ENCODE results near the gene PTPN1. TPM values are rescaled to one million over a fixed set of nuclear protein-coding genes. Genes with fewer than 3 reads are reported as not detected.

PTPN1 gene
- total and polyA plus RNA-seq, 2 of the 13 experiments (the other 11 are each of a cell fraction or from before 2014, with no cell fraction given), result 17.7 to 37.2 TPM

DNA sequence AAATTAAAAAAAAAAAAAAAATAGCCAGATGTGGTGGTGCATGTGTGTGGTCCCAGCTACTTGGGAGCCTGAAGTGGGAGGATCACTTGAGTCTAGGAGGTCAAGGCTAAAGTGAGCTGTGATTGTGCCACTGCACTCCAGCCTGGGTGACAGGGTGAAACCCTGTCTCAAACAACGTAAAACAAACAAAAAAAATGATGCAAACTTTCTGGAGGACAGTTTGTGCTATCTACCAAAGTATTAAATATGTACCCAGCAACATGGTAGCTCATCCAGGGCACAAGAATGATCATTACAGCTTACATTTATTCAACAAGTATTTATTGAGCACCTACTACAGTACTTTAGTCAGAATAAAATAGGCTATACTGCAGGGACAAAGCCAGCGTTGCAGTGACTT is 40.4 kb upstream of the PTPN1 start (continued):
- TF ChIP-seq, protein P1, sequence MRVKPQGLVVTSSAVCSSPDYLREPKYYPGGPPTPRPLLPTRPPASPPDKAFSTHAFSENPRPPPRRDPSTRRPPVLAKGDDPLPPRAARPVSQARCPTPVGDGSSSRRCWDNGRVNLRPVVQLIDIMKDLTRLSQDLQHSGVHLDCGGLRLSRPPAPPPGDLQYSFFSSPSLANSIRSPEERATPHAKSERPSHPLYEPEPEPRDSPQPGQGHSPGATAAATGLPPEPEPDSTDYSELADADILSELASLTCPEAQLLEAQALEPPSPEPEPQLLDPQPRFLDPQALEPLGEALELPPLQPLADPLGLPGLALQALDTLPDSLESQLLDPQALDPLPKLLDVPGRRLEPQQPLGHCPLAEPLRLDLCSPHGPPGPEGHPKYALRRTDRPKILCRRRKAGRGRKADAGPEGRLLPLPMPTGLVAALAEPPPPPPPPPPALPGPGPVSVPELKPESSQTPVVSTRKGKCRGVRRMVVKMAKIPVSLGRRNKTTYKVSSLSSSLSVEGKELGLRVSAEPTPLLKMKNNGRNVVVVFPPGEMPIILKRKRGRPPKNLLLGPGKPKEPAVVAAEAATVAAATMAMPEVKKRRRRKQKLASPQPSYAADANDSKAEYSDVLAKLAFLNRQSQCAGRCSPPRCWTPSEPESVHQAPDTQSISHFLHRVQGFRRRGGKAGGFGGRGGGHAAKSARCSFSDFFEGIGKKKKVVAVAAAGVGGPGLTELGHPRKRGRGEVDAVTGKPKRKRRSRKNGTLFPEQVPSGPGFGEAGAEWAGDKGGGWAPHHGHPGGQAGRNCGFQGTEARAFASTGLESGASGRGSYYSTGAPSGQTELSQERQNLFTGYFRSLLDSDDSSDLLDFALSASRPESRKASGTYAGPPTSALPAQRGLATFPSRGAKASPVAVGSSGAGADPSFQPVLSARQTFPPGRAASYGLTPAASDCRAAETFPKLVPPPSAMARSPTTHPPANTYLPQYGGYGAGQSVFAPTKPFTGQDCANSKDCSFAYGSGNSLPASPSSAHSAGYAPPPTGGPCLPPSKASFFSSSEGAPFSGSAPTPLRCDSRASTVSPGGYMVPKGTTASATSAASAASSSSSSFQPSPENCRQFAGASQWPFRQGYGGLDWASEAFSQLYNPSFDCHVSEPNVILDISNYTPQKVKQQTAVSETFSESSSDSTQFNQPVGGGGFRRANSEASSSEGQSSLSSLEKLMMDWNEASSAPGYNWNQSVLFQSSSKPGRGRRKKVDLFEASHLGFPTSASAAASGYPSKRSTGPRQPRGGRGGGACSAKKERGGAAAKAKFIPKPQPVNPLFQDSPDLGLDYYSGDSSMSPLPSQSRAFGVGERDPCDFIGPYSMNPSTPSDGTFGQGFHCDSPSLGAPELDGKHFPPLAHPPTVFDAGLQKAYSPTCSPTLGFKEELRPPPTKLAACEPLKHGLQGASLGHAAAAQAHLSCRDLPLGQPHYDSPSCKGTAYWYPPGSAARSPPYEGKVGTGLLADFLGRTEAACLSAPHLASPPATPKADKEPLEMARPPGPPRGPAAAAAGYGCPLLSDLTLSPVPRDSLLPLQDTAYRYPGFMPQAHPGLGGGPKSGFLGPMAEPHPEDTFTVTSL (CRISPR knock-in tag; IDR thresholded peaks at IDR 0.05; ENCODE audit: borderline replicate concordance), result no peak
- TF ChIP-seq ZSCAN30 (CRISPR knock-in tag; IDR thresholded peaks at IDR 0.05), result no peak
- TF ChIP-seq, protein P2, sequence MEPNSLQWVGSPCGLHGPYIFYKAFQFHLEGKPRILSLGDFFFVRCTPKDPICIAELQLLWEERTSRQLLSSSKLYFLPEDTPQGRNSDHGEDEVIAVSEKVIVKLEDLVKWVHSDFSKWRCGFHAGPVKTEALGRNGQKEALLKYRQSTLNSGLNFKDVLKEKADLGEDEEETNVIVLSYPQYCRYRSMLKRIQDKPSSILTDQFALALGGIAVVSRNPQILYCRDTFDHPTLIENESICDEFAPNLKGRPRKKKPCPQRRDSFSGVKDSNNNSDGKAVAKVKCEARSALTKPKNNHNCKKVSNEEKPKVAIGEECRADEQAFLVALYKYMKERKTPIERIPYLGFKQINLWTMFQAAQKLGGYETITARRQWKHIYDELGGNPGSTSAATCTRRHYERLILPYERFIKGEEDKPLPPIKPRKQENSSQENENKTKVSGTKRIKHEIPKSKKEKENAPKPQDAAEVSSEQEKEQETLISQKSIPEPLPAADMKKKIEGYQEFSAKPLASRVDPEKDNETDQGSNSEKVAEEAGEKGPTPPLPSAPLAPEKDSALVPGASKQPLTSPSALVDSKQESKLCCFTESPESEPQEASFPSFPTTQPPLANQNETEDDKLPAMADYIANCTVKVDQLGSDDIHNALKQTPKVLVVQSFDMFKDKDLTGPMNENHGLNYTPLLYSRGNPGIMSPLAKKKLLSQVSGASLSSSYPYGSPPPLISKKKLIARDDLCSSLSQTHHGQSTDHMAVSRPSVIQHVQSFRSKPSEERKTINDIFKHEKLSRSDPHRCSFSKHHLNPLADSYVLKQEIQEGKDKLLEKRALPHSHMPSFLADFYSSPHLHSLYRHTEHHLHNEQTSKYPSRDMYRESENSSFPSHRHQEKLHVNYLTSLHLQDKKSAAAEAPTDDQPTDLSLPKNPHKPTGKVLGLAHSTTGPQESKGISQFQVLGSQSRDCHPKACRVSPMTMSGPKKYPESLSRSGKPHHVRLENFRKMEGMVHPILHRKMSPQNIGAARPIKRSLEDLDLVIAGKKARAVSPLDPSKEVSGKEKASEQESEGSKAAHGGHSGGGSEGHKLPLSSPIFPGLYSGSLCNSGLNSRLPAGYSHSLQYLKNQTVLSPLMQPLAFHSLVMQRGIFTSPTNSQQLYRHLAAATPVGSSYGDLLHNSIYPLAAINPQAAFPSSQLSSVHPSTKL (CRISPR knock-in tag; IDR thresholded peaks at IDR 0.05), result peak; percentile 40
- TF ChIP-seq, protein P3, sequence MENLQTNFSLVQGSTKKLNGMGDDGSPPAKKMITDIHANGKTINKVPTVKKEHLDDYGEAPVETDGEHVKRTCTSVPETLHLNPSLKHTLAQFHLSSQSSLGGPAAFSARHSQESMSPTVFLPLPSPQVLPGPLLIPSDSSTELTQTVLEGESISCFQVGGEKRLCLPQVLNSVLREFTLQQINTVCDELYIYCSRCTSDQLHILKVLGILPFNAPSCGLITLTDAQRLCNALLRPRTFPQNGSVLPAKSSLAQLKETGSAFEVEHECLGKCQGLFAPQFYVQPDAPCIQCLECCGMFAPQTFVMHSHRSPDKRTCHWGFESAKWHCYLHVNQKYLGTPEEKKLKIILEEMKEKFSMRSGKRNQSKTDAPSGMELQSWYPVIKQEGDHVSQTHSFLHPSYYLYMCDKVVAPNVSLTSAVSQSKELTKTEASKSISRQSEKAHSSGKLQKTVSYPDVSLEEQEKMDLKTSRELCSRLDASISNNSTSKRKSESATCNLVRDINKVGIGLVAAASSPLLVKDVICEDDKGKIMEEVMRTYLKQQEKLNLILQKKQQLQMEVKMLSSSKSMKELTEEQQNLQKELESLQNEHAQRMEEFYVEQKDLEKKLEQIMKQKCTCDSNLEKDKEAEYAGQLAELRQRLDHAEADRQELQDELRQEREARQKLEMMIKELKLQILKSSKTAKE (CRISPR knock-in tag; IDR thresholded peaks at IDR 0.05; ENCODE audit: borderline replicate concordance), result 0 out of 2 replicates have a peak, but pooled peaks have one; percentile 22
- TF ChIP-seq YEATS2 (CRISPR knock-in tag; IDR thresholded peaks at IDR 0.05; ENCODE audit: borderline replicate concordance), result no peak
- TF ChIP-seq, protein P4, sequence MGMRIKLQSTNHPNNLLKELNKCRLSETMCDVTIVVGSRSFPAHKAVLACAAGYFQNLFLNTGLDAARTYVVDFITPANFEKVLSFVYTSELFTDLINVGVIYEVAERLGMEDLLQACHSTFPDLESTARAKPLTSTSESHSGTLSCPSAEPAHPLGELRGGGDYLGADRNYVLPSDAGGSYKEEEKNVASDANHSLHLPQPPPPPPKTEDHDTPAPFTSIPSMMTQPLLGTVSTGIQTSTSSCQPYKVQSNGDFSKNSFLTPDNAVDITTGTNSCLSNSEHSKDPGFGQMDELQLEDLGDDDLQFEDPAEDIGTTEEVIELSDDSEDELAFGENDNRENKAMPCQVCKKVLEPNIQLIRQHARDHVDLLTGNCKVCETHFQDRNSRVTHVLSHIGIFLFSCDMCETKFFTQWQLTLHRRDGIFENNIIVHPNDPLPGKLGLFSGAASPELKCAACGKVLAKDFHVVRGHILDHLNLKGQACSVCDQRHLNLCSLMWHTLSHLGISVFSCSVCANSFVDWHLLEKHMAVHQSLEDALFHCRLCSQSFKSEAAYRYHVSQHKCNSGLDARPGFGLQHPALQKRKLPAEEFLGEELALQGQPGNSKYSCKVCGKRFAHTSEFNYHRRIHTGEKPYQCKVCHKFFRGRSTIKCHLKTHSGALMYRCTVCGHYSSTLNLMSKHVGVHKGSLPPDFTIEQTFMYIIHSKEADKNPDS (CRISPR knock-in tag; IDR thresholded peaks at IDR 0.05), result no peak
- TF ChIP-seq, protein P5, sequence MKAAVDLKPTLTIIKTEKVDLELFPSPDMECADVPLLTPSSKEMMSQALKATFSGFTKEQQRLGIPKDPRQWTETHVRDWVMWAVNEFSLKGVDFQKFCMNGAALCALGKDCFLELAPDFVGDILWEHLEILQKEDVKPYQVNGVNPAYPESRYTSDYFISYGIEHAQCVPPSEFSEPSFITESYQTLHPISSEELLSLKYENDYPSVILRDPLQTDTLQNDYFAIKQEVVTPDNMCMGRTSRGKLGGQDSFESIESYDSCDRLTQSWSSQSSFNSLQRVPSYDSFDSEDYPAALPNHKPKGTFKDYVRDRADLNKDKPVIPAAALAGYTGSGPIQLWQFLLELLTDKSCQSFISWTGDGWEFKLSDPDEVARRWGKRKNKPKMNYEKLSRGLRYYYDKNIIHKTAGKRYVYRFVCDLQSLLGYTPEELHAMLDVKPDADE (CRISPR knock-in tag; IDR thresholded peaks at IDR 0.05), result no peak
- TF ChIP-seq PHF5A (CRISPR knock-in tag; IDR thresholded peaks at IDR 0.05; ENCODE audit: low read depth, unreplicated experiment), result no peak
- no peak for TF ChIP-seq ZSCAN12 (CRISPR knock-in tag; IDR thresholded peaks at IDR 0.05)
- TF ChIP-seq ZFP90 (CRISPR knock-in tag; IDR thresholded peaks at IDR 0.05; ENCODE audit: borderline replicate concordance), result no peak
- TF ChIP-seq, protein P6, sequence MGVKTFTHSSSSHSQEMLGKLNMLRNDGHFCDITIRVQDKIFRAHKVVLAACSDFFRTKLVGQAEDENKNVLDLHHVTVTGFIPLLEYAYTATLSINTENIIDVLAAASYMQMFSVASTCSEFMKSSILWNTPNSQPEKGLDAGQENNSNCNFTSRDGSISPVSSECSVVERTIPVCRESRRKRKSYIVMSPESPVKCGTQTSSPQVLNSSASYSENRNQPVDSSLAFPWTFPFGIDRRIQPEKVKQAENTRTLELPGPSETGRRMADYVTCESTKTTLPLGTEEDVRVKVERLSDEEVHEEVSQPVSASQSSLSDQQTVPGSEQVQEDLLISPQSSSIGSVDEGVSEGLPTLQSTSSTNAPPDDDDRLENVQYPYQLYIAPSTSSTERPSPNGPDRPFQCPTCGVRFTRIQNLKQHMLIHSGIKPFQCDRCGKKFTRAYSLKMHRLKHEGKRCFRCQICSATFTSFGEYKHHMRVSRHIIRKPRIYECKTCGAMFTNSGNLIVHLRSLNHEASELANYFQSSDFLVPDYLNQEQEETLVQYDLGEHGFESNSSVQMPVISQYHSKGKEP (CRISPR knock-in tag; IDR thresholded peaks at IDR 0.05), result no peak
